WTC11 (cell line): Measurements from ENCODE around the gene DAPK1. TPM values are rescaled to one million over a fixed set of nuclear protein-coding genes. Genes with fewer than 3 reads are reported as not detected.

Experiments
- ATAC-seq: fragments of 200-7000 bp; cut with Tn5 transposase; 2 replicates; pipeline ENCODE4 v1.10.0; 2021; ENCODE audit warnings: mild to moderate bottlenecking, moderate library complexity
- CTCF ChIA-PET: fragments of 300-600 bp; sonication (Branson Sonifier 250); formaldehyde crosslinking; loops from one replicate; lab custom pipeline; 2021; ENCODE audit warnings: antibody characterized with exemption; lab: Charles Lee
- POLR2A ChIA-PET: fragments of 350-600 bp; sonication (Branson Sonifier 250); formaldehyde crosslinking; loops from one replicate; lab custom pipeline; 2021; ENCODE audit warnings: antibody characterized with exemption; lab: Charles Lee
- DNase-seq: peaks from one replicate; pipeline ENCODE4 v3.0.0; 2021; ENCODE audit warnings: low spot score
- H3K27ac Mint-ChIP-seq: 2 replicates; pipeline ENCODE4 v1.8.0; 2021; ENCODE audit warnings: mixed read lengths
- H3K27me3 Mint-ChIP-seq: 2 replicates; pipeline ENCODE4 v1.8.0; 2021; ENCODE audit warnings: low read depth, mild to moderate bottlenecking, moderate library complexity, mixed read lengths
- H3K36me3 Mint-ChIP-seq: 2 replicates; pipeline ENCODE4 v1.8.0; 2021; ENCODE audit warnings: mixed read lengths
- H3K4me1 Mint-ChIP-seq: 2 replicates; pipeline ENCODE4 v1.8.0; 2022; ENCODE audit warnings: mixed read lengths
- H3K4me3 Mint-ChIP-seq: 2 replicates; pipeline ENCODE4 v1.8.0; 2021; ENCODE audit warnings: mild to moderate bottlenecking, moderate library complexity, mixed read lengths
- H3K9me3 Mint-ChIP-seq: 2 replicates; pipeline ENCODE4 v1.8.0; 2021; ENCODE audit warnings: mixed read lengths
- CREM ChIP-seq: sonication (generic); formaldehyde crosslinking; IDR thresholded peaks from 2 replicates; pipeline ENCODE4 v1.8.1; 2022; ENCODE audit warnings: mild to moderate bottlenecking, missing genetic modification reagents, moderate library complexity
- TCF7 ChIP-seq: sonication (generic); formaldehyde crosslinking; IDR thresholded peaks from 2 replicates; pipeline ENCODE4 v1.8.0; 2022; ENCODE audit warnings: mild to moderate bottlenecking, low read depth, missing genetic modification reagents, moderate library complexity
- ZNF138 ChIP-seq: sonication (generic); formaldehyde crosslinking; conservative IDR thresholded peaks from 2 replicates; pipeline ENCODE4 v1.8.1; 2022; ENCODE audit warnings: mild to moderate bottlenecking, moderate library complexity, missing genetic modification reagents
- total RNA-seq: library from RNA; stranded (reverse); gene quantifications from 3 replicates; pipeline ENCODE4 v1.2.3, GENCODE V29; 2021

DAPK1 gene
- total RNA-seq, 1 experiment from 2014 or later, result 129 TPM

DNA sequence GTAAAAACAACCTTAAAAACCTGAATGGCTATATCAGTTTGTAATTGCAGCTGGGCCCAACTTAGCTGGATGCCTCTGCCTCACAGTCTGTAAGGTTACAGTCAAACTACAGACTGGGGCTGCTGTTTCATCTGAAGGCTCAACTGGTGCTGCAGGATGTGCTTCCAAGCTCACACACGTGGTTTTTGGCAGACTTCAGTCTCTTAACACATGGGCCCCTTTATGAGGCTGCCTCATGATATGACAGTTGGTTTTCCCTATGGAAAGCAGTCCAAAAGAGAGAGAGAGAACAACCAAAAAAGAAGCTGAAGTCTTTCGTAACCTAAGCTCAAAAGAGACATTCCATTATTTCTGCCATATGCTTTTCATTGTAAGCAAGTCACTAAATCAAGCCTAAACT lies 255.6 kb downstream of the DAPK1 start:
- no peak for TF ChIP-seq CREM
- no peak for TF ChIP-seq ZNF138
- no peak for TF ChIP-seq TCF7 (CRISPR knock-in tag)
- H3K27ac Mint-ChIP-seq, result no peak overlapping the region
- peaks cover 30% of the 10 kb centered on the region for H3K9me3 Mint-ChIP-seq
- no peak overlapping the region for H3K4me3 Mint-ChIP-seq
- H3K36me3 Mint-ChIP-seq, result peaks cover 7% of the 10 kb centered on the region
- ATAC-seq, result no peak
- no peak for DNase-seq
- POLR2A ChIA-PET, result no interaction called here
- H3K4me1 Mint-ChIP-seq, result peaks cover 11% of the 10 kb centered on the region
- no peaks in the 10 kb centered on the region for H3K27me3 Mint-ChIP-seq
- CTCF ChIA-PET, result no interaction called here

Other genes with a start within 250 kb of the DAPK1 start
- 33.0 to 39.7 TPM (median 33.4 TPM) in 3 replicates for gene CTSL, start 228.3 kb downstream of the DAPK1 start, total RNA-seq